GM15510 (cell line): ENCODE results near the gene UBE2K.

Experiments
- POLR2A ChIP-seq: IDR thresholded peaks from 3 replicates; pipeline ENCODE4 v1.6.1; 2011; ENCODE audit warnings: borderline replicate concordance; ENCODE audit not compliant: insufficient read length; ENCODE audit errors: extremely low read depth

UBE2K gene

DNA sequence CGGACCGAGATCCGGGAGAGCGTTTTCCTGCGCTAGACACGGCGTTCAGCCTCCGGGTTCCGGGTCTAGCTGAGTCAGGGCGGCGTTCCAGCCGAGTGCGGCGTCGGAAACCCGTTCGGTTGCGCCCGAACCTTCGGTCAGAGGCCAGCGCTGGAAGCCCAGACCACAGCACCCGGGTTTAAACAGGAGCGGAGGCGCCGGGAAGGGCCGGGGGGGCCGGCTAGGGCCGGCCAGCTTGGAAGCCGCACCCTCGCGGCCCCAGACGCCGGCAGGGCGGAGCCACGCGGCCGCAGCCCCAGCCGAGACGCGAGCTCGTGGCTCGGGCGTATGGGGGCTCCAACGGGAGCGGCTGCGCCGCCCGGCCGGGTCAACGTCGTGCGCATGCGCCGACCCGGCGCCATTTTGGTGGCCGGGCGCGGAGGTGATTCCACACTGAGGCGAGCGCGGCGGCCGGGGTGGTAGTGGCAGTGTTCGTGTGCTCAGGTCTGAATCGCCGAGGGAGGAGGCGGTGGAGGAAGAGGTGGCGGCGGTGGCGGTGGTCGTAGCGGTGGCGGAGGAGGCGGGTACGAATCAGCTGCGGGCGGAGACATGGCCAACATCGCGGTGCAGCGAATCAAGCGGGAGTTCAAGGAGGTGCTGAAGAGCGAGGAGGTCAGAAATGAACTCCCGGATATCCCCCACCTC, at the start of gene UBE2K:
Gene UBE2K (plus strand): TSS at position 397 of the 684 bp plus-strand sequence. CDS start 192 bp downstream, at position 589.
- TF ChIP-seq POLR2A = peak; percentile 96

DNA sequence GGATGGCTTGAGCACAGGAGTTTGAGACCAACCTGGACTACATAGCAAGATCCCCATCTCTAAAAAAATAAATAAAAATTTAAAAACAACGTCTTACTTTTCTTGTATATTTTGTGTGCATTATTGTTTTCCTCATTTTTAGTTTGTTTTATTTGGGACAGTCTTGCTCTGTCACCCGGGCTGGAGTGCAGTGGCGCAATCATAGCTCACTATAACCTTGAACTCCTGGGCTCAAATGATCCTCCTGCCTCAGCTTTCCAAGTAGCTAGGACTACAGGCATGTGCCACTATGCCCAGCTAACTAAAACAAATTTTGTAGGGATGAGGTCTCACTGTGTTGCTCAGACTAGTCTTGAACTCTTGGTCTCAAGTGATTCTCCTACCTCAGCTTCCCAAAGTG, 49.7 kb upstream of the UBE2K start:
- no peak for TF ChIP-seq POLR2A

DNA sequence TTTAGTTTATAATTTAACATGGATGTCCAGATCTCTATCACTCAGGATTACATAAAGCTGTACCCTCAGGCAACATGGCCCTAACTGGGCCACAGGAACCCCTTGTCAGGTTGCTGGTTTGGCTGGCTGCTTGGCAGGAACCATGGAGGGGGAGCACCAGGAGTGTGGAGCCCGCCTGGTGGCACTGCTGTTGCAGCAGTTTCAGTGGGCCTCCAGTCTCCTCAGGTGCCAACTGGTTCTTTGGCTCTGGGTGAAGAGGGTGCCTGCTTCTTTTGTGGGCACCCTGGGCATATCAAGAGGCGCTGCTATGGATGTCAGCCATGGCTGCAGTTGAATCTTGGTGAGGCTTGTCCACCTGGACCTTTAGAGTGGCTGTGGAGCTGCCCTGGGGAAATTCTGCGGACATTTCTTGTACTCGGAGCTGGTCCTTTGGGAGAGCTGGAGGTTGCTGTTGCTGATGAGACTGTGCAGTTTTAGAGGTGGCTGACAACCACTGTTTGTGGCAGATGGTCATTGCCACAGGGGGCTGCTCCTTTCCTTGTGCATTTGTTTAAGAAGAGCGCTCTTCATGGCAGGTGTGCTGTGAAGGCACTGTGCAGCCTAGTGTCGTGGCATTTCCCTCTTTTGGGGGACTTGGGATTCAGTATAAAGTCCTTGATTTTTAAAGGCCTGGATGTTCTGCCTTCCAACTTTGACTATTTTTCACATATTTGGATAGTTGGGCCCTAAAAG, 48.9 kb upstream of the UBE2K start:
- no peak for TF ChIP-seq POLR2A

DNA sequence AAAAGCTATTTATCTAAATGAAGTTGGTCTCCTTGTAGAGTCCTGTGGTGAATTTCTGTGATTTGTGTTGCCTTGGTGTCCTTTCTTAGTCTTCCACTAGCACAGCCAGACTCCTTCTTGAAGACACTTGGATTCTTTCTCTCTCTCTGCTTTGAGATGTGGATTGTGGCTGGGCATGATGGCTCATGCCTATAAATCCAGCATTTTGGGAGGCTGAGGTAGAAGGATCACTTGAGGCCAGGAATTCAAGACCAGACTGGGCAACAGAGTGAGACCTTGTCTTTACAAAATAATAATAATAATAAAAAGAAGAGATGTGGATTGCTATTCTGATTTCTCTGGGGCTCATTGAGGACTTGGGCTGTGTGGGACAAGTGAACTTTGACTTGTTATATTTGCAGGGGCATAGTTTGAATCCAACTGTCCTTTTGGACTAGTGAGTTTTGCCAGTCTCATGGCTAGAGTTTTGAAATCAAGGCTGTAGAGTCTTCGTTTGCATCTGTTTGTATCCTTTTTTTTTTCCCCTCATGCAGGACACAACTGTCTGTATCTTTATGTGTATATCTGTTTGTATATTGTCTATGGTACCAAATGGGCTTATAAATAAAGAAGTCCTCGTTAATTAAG, 48.2 kb upstream of the UBE2K start:
- no peak for TF ChIP-seq POLR2A

- TF ChIP-seq POLR2A = no peak
Measured at GRCh38 chr4:39655211-39655610, 42.7 kb upstream of the UBE2K start.

DNA sequence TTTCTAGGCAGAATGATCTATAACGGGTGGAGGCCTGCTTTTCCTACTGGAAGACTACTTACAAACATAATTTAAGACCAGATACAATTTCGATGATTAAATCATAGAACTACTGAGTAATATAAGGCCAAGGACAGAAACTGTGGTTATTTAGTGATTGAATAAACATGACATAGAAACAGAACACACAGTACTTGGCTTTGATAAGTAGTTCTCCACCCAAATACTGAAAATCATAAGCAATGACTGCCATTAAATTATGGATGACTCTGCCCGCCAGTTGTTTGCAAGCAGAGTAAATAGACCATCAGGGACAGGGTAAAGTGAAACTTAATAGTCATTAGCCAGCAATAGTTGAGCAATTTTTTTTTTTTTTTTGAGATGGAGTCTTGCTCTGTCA, 42.1 kb upstream of the UBE2K start:
- TF ChIP-seq POLR2A = no peak

- no peak for TF ChIP-seq POLR2A
Measured at GRCh38 chr4:39657465-39657864, 40.5 kb upstream of the UBE2K start.

DNA sequence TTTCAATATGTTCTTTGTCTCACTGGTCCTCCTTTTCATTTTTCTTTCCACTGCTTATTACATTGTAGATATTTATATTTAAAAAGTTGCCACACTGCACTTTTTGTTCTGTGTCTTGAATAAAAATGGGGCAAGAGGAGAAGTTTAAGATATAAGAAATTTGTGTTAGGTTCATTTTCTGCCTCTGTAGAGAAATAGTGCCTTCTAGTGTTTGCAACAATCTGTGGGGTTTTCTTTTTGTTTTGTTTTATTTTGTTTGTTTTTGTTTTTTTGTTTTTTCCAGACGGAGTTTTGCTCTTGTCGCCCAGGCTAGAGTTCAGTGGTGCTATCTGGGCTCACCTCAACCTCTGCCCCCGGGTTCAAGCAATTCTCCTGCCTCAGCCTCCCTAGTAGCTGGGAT, 39.2 kb upstream of the UBE2K start:
- TF ChIP-seq POLR2A = no peak

DNA sequence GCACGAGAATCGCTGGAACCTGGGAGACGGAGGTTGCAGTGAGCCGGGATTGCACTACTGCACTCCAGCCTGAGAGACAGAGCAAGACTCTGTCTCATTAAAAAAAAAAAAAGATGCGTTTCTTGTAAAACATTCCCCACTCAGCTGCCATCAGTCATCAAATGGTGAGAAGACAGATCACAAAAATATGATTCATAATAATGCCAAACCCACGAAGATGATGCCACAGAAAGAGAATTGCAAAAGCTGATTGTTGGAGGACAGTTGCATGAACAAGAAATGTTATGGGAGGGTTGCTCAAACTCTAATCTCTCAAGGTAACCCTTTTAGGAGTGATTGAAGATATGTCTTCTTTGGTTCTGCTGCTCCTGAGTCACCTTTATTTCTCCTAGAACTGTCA, 37.9 kb upstream of the UBE2K start:
- no peak for TF ChIP-seq POLR2A

- no peak for TF ChIP-seq POLR2A
Measured at GRCh38 chr4:39660757-39661156, 37.2 kb upstream of the UBE2K start.

DNA sequence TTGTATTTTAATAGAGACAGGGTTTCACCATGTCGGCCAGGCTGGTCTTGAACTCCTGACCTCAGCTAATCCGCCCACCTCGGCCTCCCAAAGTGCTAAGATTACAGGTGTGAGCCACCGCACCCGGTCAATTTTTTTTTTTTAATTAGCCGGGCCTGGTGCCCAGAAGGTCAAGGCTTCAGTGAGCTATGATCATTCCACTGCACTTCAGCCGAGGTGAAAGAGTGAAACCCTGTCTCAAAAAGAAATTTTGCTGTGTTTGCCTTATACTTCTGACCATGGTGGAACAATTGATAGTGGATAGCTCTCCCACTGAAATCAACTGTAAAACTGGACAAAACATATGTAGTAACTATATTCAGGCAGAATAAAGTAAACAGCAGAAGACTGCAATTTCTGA, 35.3 kb upstream of the UBE2K start:
- TF ChIP-seq POLR2A = no peak

DNA sequence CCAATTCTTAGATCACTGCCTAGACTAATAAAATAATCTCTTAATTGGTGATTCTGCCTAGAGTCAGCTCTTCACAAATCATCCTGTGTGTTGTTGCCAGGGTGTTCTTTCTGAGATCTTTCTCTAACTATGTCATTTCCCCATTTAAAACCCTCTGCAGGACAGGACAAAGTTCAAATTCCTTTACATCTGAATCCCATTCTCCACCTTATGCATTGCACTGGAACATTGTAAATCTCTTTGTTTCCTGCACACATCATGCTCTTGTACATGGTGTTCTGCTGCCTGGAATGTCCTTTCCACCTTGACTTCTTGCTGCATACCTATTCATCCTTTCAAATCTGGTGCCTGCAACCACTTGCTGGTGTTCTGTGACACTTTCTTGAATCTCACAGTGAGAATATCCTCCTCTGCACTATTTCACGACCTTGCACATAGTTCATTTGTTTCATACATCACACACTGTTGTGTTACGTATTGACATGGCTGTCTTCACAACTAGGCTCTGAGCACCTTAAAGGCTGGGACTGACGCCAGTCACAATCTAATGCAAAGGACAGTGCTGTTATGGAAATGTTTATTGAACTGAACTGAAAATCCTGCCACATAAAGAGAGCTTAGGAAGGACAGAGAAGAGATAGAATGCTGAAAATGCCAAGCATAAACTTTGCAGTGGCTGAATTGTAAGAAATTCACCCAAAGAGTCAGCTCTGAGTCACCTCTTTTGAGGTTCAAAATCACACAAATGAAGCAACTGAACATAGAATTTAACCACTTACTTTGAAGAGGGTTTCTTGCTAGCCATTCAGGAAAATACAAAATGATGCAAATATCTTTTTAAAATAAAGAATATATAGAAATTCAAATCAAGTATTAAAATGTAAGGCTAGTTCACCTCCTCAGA, 32.9 kb upstream of the UBE2K start:
- no peak for TF ChIP-seq POLR2A

- no peak for TF ChIP-seq POLR2A
Measured at GRCh38 chr4:39667706-39668105, 30.2 kb upstream of the UBE2K start.

DNA sequence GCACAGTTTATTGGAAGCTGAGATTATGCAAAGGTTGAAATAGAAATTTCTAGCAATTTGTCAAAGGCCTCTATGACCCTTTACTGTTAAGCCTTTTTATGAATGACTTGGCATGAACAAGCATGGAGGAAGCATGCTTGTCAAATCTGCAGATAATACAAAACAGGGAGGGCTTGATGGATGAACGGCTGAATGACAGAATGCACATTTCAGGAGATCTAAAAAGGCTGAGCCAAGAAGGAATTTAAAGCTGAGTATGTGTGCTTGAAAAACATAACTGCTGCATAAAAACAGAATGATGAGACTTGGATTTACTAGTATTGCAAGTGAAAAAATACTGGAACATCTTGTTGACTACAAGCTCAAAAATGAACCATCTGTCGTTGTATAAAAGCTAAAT, 29.0 kb upstream of the UBE2K start:
- no peak for TF ChIP-seq POLR2A

- no peak for TF ChIP-seq POLR2A
Measured at GRCh38 chr4:39682138-39682537, 15.8 kb upstream of the UBE2K start.
